ENCODE results near the gene HLA-DPA1. TPM values are rescaled to one million over a fixed set of nuclear protein-coding genes. Genes with fewer than 3 reads are reported as not detected.
A peak's percentile ranks its signal among the peaks of the same experiment; 100 is the strongest.

The HLA-DPA1 gene
- total RNA-seq, 4 donors from 2014 or later, result 14.6 to 70.1 (median 50.4) TPM

DNA sequence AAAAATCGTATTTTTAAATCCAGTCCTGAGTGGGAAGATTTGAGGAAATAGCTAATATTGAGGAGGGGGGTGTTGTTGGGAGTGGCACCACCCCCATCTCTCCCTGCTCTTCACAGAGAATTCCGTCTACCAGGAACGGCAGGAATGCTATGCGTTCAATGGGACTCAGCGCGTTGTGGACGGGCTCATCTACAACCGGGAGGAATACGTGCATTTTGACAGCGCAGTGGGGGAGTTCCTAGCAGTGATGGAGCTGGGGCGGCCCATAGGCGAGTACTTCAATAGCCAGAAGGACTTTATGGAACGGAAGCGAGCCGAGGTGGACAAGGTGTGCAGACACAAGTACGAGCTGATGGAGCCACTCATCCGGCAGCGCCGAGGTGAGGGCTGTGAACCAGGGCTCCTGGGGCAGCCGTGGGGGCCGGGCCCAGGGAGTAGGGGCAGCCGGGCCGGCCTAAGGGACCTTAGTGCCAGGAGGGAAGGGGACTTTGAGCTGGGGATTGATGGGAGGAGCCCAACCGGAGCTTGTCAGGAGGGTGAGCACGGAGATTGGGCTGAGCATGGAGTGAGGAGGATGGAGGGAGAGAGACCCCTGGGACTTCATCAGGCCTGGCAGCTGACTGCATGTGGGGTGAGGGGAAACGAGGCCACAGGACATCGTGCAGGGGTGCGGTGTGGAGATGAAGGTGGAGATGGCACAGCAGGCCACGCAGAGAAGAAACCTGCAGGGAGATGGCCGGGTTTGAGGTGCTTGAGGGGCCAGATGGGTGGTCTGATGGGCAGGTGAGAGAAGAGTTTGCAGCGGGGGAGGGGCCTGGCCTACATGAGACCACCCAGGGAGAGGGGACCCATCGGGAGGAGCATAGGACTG, 43.6 kb upstream of the HLA-DPA1 start:
- peaks cover 0 to 16% of the 10 kb centered on the region in 2 donors for H3K27me3 ChIP-seq
- H3K36me3 ChIP-seq, result no peaks in the 10 kb centered on the region
- no peak overlapping the region for H3K27ac ChIP-seq
- DNase-seq, result no peak
- no peak for TF ChIP-seq POLR2A (IDR thresholded peaks at IDR 0.05)
- TF ChIP-seq, protein P1, sequence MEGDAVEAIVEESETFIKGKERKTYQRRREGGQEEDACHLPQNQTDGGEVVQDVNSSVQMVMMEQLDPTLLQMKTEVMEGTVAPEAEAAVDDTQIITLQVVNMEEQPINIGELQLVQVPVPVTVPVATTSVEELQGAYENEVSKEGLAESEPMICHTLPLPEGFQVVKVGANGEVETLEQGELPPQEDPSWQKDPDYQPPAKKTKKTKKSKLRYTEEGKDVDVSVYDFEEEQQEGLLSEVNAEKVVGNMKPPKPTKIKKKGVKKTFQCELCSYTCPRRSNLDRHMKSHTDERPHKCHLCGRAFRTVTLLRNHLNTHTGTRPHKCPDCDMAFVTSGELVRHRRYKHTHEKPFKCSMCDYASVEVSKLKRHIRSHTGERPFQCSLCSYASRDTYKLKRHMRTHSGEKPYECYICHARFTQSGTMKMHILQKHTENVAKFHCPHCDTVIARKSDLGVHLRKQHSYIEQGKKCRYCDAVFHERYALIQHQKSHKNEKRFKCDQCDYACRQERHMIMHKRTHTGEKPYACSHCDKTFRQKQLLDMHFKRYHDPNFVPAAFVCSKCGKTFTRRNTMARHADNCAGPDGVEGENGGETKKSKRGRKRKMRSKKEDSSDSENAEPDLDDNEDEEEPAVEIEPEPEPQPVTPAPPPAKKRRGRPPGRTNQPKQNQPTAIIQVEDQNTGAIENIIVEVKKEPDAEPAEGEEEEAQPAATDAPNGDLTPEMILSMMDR (IDR thresholded peaks at IDR 0.05), result no peak
- H3K9me3 ChIP-seq, result no peaks in the 10 kb centered on the region
- peaks cover 0 to 9% (median 0%) of the 10 kb centered on the region in 4 donors for H3K4me1 ChIP-seq
- no peak overlapping the region for H3K4me3 ChIP-seq

DNA sequence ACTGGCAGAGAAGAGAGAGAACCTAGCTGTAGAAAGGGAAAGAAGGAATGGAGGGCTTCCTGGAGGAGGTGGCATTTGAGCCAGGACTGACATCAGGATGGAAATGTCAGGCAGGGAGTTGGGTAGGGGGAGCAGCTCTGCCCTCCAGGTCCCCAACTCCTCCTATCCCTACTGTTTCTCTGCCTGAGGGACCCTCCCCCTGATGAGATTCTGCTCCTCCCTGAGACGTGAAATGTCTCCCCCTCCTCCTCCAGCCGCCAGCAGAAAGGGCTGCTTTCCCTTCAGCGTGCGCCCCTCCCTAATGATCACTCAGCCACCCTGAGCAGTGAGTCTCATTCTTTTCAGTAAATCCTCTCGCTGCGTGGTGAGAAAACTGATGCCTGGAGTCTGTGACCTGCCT, 43.0 kb upstream of the HLA-DPA1 start:
- peaks cover 0 to 9% (median 0%) of the 10 kb centered on the region in 4 donors for H3K4me1 ChIP-seq
- H3K27me3 ChIP-seq, result peaks cover 0 to 16% of the 10 kb centered on the region in 2 donors
- TF ChIP-seq POLR2A (IDR thresholded peaks at IDR 0.05), result no peak
- TF ChIP-seq, protein P1 (IDR thresholded peaks at IDR 0.05), result no peak
- H3K9me3 ChIP-seq, result no peaks in the 10 kb centered on the region
- DNase-seq, result no peak
- H3K4me3 ChIP-seq, result no peak overlapping the region
- no peaks in the 10 kb centered on the region for H3K36me3 ChIP-seq
- no peak overlapping the region for H3K27ac ChIP-seq

DNA sequence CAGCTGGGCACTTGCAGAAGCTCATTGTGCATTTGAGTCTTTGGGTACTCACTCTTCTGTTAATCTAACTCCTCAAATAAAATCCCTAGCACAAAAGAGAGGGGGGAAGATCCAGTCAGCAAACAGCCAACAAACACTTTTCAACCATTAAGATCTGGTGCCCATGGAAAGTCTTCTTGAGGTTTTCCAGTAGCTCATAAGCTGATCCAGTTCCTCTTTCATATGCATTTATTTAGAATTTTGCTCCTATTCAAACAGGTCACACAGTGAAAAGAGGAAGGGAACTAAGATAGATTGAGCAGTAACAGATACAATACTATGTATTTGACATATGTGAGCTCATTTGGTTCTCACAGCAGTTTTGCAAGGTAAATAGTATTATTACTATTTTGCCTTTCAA, 41.0 kb upstream of the HLA-DPA1 start:
- no peak overlapping the region for H3K4me3 ChIP-seq

DNA sequence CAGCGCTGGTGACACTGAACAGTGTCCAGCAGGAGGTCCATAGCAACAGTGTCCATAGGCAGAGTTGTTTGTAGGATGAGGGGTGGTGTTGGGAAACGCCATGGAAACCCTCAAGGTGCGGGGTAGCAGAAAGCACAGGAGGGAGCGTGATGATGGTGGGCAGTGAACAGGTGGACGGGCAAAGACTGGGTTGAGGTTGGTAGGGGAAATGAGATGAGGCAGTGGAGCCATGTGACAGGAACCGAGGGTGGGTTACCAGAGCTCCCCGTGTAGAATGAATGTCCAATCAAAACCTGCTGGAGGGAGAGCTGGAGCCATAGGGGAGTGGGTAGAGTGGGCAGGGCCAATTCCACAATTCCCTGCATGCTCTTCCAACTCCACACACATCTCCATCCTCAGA, 40.3 kb upstream of the HLA-DPA1 start:
- peak overlapping the region in 1 of 4 donors; percentile 70 for H3K27ac ChIP-seq
- no peak overlapping the region for H3K4me3 ChIP-seq
- H3K36me3 ChIP-seq, result no peaks in the 10 kb centered on the region
- TF ChIP-seq, protein P1 (IDR thresholded peaks at IDR 0.05), result no peak
- TF ChIP-seq POLR2A (IDR thresholded peaks at IDR 0.05), result no peak
- H3K27me3 ChIP-seq, result peaks cover 0 to 16% of the 10 kb centered on the region in 2 donors
- DNase-seq, result peak in 2 of 3 donors; percentile 53 to 55
- peaks cover 0 to 9% (median 0%) of the 10 kb centered on the region in 4 donors for H3K4me1 ChIP-seq
- H3K9me3 ChIP-seq, result no peaks in the 10 kb centered on the region

More for the DNA sequence above, 41.0 kb upstream of the HLA-DPA1 start:
- Histone ChIP-seq H3K36me3 (no peaks in the 10 kb centered on the region), H3K9me3 (no peaks in the 10 kb centered on the region), H3K27ac (peak overlapping the region in 1 of 4 donors; percentile 47), H3K27me3 (peaks cover 0 to 16% of the 10 kb centered on the region in 2 donors), H3K4me1 (peaks cover 0 to 9% (median 0%) of the 10 kb centered on the region in 4 donors)
- TF ChIP-seq POLR2A (IDR thresholded peaks at IDR 0.05), result no peak
- TF ChIP-seq, protein P1 (IDR thresholded peaks at IDR 0.05), result no peak
- no peak for DNase-seq

DNA sequence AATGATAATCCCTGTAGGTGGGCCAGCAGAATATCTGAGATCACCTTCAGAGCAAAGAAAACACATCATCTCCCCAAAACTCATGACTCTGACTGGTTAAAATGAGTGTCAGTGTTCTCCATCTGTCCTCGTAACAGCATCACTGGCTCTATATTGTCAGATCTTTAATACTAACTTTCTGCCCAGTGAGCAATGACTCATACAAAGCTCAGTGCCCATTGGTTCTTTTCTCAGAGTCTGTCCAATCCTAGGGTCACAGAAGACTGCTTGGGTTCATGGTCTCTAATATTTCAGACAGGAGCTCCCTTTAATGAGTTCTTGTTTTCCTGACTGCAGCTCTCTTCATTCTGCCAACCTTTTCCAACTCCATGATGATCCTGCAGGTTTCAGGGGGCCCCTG, 38.7 kb upstream of the HLA-DPA1 start:
- no peaks in the 10 kb centered on the region for H3K36me3 ChIP-seq
- H3K4me3 ChIP-seq, result no peak overlapping the region
- TF ChIP-seq POLR2A (IDR thresholded peaks at IDR 0.05), result no peak
- TF ChIP-seq, protein P1 (IDR thresholded peaks at IDR 0.05), result no peak
- H3K9me3 ChIP-seq, result no peaks in the 10 kb centered on the region
- DNase-seq, result peak in 2 of 3 donors; percentile 43 to 50
- peak overlapping the region in 1 of 4 donors; percentile 70 for H3K27ac ChIP-seq
- H3K4me1 ChIP-seq, result peaks cover 0 to 9% (median 0%) of the 10 kb centered on the region in 4 donors
- H3K27me3 ChIP-seq, result peaks cover 0 to 9% of the 10 kb centered on the region in 2 donors

Measured in Peyer's patch (tissue), 4 donors.